ENCODE results near the gene YWHAH.

Gene YWHAH

DNA sequence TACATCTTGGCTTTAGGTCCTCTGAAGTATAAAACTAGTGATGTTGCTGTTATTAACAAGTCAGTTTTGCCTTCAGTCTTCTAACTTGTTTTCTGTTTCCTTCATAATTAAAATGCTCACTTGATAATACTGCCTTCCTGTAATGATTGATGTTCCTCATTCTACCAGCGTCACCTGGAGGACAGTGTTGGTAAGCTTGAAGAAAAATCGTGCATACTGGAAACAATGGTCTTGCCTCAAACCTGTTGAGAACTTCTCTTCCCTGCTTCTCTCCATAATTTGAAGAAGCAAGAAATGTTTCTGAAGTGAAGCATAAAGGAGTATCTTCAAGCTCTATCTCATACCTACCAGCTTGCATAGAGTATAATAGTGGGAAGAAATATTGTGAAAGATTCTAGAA, 3.0 kb downstream of the YWHAH start:
- in situ Hi-C loops (cut with MboI; ENCODE audit: low sequenced_read_pairs): no loop called here

DNA sequence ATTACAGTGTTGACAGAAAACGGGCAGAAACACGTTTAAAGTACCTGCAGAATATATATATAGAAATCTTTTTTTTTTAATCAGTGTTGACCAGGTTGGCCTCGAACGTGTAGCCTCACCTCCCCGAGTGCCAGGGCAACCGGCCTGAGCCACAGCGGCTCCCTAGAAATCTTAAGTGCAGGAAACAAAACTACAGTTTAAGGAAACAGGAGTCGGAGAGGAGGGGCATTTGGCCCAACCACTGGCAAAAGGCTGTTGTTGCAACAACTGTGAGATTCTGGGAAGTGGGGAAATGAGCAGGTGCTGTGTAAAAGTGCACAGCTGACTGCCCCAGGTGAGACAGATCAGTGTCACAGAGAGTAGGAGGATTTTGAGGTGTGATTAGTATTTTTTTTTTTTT, 3.7 kb downstream of the YWHAH start:
- in situ Hi-C loops (cut with MboI; ENCODE audit: low sequenced_read_pairs): no loop called here

DNA sequence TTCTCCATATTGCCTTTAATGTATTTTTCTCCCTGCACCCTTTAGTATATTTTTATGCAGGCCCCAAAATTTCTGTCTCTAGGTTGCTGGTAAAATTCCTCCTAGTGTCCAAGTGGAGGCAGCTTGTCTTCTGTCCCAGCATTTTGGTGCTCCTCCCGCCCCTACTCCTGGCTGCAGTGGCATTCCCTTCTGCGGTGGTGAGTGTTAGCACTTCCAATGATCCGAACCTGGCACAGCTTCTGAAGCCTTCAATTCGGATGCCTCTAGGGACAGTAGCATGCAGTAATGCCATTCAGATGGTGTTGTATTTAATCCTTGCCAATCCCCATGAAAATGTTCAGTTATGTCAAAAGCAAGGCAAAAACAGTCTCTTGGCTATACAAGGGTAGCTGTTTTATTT, 5.9 kb downstream of the YWHAH start:
- in situ Hi-C loops (cut with MboI; ENCODE audit: low sequenced_read_pairs): no loop called here

DNA sequence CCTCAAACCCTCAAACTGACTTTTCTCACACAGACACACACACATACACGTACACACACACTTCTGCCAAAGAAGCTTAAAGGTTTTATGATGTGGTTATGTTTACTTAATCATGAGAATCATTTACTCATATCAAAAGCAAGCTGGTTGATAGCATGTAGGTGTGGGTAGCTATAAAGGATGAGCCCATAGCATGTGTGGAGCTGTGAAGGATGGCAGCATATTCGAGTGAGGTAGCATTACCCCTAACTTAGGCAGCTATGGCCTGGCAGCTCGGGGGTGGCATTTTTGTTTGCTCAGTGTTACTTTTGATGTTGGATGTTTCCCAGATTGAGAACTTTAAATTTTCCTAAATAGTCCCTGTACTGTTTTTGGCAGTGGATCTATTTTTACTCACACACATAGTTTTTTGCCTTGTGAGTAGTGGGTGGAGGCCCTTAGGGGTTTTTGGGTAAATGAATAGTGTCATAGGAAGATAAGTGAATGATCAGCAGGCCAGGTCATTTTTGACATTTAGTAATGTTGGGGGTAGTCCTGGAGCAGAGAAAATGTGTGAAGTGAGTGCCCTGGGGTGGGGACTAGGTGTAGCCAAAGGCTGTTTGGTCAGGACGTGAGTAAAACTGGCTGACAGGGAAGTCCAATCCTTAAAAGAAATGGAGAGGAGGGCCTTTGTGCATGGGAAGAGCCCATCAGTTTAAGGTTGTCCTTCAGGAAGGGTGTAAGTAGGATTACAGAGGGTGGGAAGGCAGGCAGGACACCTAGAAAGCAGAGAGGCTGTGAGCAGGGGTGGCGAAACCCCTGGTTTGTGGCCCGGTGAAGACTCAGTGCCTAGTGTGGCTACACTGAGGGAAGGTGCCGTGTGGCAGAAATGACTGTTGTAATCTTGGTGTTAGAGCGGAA, 7.1 kb downstream of the YWHAH start:
- in situ Hi-C loops (cut with MboI; ENCODE audit: low sequenced_read_pairs): no loop called here

DNA sequence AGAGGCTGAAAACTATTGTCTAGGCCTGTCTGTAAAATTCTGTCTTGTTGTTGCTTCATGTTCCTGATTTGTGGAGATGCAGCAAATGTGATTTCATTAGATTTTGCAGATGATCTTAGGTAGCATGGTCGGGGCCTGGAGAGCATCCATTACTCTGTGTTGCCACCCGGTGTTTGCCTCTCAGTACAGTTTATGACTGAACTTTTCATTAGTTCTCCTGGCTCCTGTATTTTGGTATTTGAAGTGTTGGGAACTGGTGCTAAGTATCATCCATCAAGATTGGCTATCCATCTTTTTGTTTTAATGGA, 7.7 kb downstream of the YWHAH start:
- in situ Hi-C loops (cut with MboI; ENCODE audit: low sequenced_read_pairs): no loop called here

DNA sequence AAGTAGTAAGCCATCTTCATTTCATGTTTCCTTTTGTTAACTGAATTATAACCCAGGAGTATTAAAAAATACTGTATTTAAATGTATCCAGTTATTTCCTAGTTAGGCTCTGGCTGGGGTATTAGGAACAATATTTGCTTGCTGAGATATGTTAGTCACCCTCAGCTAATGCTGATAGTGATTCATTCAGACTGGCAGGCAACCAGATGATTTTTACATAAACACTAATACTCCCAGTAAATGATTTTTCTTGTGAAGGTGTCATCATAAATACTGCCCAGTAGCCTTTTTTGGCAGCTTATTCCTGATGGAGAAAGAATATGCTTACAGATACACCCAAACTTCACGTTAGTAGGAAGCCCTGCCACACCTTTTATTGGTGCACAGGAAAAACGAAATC, 8.1 kb downstream of the YWHAH start:
- in situ Hi-C loops (cut with MboI; ENCODE audit: low sequenced_read_pairs): no loop called here

DNA sequence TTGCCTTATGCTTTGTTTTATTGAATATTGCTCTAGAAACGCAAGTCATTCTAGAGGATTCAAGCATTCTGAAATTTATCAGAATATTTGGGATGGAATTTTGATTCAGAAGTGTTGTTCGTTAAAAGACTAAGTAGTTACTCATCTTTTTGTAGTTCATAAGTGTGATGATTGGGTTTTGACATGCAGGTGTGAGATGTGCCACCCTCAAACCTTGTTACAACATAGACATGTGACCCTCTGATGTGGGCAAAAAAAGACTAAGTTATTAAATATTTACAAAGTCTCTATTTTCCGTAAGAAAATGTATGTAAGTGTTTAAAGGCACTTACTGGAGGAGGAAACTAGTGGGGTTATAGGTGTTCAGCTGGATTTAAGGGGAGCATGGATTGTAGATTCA, 8.9 kb downstream of the YWHAH start:
- in situ Hi-C loops (cut with MboI; ENCODE audit: low sequenced_read_pairs): no loop called here

DNA sequence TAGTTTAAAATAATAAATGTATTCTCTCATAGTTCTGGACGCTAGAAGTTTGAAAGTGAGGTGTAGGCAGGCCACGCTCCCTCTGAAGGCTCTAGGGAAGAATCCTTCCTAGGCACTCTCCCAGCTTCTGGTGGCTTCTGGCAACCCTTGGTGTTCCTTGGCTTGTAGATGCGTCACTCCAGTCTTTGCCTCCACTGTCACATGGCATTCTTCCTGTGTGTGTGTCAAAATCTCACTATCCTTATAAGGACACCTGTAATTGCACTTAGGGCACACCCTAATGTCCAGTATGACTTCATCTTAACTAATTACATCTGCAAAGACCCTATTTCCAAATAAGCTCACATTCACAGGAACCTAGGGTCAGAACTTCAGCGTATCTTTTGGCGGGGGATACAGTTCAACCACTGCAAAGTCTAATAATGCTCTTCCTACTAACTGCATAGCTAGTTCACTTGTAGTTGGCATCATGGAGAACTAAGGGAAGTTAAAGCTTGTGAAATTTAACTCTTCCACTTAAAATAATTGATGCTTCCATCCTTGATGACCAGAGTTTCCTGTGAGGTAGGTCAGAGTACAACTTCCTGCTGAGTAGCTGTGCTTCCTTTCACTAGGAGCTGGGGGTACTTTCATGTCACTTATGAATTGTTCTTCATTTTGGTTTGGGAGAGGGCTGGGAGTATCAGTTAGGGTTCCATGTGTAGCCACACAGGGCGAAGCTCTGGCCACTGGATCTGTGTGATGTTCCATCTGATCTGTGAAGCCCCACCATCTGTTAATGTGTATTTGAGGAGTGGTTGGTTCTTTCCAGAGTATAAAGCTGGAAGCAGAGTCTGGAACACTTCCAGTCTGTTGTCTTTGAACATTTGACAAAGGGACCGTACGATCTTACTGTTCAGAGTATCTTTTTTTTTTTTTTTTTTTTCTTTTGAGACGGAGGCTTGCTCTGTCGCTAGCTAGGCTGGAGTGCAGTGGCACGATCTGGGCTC, 10.5 kb downstream of the YWHAH start:
- in situ Hi-C loops (cut with MboI; ENCODE audit: low sequenced_read_pairs): loop anchor here (5.0 kb wide), 1 partner anchor 288 kb away; no protein-coding TSS in a partner anchor

DNA sequence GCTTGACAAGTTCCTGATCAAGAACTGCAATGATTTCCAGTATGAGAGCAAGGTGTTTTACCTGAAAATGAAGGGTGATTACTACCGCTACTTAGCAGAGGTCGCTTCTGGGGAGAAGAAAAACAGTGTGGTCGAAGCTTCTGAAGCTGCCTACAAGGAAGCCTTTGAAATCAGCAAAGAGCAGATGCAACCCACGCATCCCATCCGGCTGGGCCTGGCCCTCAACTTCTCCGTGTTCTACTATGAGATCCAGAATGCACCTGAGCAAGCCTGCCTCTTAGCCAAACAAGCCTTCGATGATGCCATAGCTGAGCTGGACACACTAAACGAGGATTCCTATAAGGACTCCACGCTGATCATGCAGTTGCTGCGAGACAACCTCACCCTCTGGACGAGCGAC, 12.0 kb downstream of the YWHAH start:
- in situ Hi-C loops (cut with MboI; ENCODE audit: low sequenced_read_pairs): loop anchor here (5.0 kb wide), 1 partner anchor 289 kb away; no protein-coding TSS in a partner anchor

DNA sequence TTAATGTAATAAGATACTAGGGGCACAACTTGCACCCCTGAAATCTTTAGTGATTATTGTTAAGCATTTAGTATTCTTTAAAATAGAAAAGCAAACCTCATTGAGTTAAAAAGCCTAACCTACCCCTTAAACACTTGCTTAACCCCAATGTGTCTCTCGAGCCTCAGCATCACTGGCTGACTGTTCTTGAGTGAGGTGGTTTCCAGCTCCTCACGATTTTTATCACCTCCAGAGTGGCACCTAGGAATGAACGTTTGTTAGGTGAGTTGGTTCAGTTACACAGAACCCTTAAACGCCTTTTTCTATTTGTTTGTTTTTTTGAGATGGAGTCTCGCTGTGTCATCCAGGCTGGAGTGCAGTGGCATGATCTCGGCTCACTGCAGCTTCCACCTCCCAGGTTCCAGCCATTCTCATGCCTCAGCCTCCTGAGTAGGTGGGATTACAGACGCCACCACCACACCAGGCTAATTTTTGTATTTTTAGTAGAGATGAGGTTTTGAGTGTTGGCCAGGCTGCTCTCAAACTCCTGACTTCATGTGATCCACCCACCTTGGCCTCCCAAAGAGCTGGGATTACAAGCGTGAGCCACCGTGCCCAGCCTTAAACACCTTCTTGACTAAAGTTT, 13.7 kb downstream of the YWHAH start:
- in situ Hi-C loops (cut with MboI; ENCODE audit: low sequenced_read_pairs): loop anchor here (5.0 kb wide), 1 partner anchor 291 kb away; no protein-coding TSS in a partner anchor

DNA sequence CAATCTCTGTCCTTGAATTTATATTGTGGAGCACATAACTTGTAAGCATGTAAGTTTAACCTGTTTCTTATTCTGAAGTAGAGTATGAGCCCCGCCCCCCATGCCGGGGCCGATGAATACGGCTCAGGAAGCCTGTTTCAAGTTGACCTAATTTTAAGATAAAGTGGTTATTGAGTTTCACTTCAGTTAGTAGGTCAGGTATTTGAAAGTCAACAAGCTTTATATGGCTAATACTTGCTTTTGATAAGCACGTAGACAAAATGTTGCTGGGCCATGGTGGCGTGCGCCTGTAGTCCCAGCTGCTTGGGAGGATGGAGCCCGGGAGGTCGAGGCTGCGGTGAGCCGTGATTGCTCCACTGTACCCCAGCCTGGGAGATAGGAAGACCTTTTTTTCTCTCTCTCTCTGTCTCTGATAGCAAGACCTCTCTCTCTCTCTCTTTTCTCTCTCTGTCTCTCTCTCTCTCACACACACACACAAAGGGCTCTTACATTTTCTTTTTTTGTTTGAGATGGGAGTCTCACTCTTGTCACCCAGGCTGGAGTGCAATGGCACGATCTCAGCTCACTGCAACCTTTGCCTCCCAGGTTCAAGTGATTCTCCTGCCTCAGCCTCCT, 14.4 kb downstream of the YWHAH start:
- in situ Hi-C loops (cut with MboI; ENCODE audit: low sequenced_read_pairs): loop anchor here (5.0 kb wide), 1 partner anchor 291 kb away; no protein-coding TSS in a partner anchor

DNA sequence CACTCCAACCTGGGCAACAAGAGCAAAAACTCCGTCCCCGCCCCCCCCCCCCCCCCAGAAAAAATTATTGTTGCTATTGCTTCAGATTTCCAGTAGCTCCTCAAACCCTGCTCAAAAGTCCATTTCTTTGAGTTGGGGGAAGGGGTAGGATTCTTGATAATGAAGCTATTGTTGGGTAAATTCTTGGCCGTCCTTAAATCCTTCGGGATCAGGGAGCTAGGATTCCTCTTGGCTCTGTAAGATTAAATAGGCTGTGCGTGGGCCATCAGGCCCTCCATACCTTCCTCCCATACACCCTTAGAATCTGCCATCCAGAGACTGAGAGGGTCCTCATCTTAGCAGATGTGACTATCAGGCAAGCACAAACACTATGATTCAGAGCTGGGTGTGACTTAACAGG, 16.4 kb downstream of the YWHAH start:
- in situ Hi-C loops (cut with MboI; ENCODE audit: low sequenced_read_pairs): no loop called here

DNA sequence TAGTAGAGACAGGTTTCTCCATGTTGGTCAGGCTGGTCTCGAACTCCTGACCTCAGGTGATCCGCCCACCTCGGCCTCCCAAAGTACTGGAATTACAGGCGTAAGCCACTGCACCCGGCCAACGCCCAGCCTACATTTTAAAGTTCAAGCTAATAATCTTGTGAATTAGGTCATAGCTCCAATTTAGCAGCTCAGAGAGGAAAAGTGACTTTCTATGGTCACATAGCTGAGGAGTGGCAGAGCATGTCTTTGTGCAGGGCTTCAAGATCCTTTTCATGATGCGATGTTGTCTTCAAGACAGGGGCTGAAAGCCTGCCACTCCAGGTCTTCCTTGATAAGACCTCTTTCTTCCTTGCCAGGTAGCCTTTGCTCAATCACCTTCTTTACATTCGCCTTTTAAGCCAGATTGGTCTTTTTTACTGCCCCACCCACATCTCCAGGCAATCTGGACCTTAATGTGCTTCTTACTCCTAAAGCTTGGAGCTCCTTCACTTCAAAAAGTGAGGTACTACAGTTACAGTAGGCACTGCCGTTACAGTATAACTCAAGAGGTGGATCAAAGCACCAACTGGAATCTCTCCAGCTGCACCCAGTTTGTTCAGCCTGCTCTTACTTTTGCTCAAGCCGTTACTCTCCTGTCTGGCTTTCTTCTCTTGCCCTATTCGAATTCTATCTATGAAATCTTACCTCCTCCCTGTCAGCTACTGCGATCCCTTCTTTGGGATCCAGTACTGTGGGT, 18.2 kb downstream of the YWHAH start:
- in situ Hi-C loops (cut with MboI; ENCODE audit: low sequenced_read_pairs): no loop called here

DNA sequence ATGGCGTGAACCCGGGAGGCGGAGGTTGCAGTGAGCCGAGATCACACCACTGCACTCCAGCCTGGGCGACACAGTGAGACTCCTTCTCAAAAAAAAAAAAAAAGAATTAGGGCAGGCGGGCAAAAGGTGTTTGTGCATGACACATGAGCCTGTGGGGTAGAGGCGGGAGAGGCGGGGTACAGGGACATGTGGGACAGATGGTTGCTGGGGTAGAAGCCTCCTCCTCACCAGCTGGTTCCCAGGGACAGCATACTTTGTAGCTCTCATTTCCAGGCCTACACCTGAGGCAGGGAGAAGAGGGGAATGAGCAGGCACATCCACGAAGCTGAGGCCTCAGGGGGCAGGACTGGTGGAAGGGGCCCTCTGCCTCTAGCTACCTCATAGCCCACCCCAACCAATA, 23.7 kb downstream of the YWHAH start:
- in situ Hi-C loops (cut with MboI; ENCODE audit: low sequenced_read_pairs): no loop called here

DNA sequence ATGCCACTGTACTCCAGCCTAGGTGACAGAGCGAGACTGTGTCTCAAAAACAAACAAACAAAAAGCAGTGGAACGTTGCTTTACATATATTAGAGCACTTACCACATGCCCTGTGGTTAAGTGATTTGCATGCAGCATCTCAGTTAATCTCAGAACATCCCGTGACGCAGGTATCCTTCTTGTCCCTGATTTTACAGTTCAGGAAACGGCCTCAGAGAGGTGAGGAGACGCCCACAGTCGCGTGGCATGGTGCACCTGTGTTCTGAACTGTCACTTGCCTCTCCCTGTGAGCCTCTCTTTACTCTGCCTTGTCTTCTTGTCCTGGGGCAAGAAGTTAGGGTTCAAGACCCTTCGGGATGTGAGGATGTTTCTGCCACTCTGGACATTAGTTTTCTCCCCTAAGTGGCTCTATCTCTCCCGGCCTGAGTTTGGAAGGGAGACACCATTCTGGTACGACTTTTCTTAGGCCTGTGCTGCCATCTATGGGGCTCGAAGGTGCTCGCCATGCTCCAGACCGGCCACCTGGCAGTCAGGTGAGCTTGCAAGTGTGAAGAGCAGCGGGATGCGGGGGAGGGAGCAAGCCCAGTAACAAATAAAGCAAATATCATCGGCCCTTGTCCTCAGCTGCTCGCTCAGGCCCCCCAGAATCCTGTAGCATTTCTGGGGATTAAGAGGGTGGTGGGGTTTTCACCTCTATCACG, 25.6 kb downstream of the YWHAH start:
- in situ Hi-C loops (cut with MboI; ENCODE audit: low sequenced_read_pairs): loop anchor here (10.0 kb wide), 1 partner anchor 115 kb away; no protein-coding TSS in a partner anchor

DNA sequence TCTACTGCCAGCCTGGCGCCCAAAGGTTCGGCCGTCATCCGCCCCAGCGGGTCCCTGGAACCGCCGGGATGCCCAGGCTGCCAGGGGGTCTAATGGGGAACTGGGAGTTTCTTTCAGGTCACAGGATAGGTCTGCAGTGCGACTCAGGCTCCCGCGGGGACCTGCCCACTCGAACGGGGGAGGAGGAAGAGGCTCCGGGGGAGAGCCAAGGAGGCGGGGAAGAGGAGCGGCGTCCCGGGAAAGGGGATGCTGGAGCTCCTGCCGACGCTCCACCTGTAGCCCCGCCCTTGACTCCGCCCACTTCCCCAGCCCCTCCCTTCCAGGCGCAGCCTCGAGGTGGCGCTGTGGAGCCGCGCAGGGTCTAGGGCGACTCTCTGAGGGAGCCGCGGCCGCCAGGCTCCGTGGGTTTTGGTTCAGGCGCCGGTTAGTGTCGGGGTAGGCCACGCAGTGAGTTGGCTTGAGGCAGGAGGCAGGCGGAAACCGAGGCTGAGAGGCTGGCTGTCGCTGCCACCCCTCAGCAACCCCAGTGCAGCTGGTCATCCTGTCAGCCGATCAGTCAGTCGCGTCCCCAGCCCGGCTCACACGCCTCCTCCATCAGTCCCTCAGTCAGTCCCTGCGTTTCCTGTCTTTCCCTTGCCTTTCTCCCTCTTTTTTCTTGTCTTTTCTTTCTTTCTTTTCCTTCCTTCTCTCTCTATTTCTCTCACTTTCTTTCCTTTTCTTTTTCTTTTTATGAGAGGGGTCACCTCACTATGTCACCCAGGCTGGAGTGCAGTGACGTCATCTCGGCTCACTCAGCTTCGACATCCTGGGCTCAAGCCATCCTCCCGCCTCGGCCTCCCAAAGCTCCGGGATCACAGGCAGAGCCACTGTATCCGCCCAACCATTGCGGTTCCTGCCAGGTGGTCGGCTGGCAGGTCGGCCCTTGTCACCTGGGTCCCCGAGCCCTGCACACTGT, 26.4 kb downstream of the YWHAH start:
- in situ Hi-C loops (cut with MboI; ENCODE audit: low sequenced_read_pairs): loop anchor here (10.0 kb wide), 1 partner anchor 114 kb away; no protein-coding TSS in a partner anchor

DNA sequence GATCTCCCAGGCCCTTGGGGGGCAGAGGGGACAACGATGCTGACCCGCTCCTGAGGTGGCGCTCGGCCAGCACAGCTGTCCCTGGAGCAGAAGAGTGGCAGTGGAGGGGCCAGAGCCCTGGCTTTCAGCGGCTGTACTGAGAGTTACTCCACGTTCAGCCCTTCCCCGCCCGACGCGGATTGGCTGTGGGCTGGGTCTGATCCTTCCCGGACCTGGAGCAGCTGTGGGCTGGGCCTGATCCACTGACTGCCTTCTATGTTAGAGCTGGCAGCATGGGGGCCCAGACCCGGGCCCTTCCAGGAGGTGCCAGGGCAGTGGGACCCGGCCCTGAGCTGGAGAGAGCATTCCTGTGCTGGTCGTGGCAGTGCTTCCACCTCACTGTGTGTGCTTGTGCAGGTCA, 27.8 kb downstream of the YWHAH start:
- in situ Hi-C loops (cut with MboI; ENCODE audit: low sequenced_read_pairs): loop anchor here (10.0 kb wide), 1 partner anchor 113 kb away; no protein-coding TSS in a partner anchor

DNA sequence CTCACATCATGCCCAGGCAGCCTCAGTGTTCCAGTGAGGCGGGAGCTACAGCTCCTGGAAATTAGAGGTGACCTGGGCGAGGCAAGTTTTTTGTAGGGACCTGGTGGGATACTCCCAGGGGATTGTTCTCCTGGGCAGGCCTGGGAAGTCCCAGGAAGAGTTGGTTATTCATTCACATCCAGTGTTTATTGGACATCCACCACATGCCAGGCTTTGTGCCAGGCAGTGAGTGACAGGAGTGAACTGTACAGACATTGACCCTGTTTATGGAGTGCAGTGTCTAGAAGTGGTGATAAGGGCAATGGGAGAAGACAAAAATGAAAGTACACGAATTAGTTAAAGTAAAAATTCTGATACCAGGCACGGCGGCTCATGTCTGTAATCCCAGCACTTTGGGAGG, 29.4 kb downstream of the YWHAH start:
- in situ Hi-C loops (cut with MboI; ENCODE audit: low sequenced_read_pairs): loop anchor here (10.0 kb wide), 1 partner anchor 111 kb away; no protein-coding TSS in a partner anchor
